ENCODE data around the gene PRXL2C. TPM values are rescaled to one million over a fixed set of nuclear protein-coding genes. Genes with fewer than 3 reads are reported as not detected.
A peak's percentile ranks its signal among the peaks of the same experiment; 100 is the strongest.

PRXL2C gene
- total RNA-seq, 1 donor from 2014 or later: 7.5 TPM

- no peak for TF ChIP-seq CTCF (conservative IDR thresholded peaks at IDR 0.05)
- no peak for DNase-seq (ENCODE audit: extremely low spot score, unreplicated experiment)
- peaks cover 27% of the 10 kb centered on the region for H3K4me1 Mint-ChIP-seq (ENCODE audit: unreplicated experiment)
- H3K9me3 Mint-ChIP-seq: no peaks in the 10 kb centered on the region
- H3K27ac Mint-ChIP-seq: no peak overlapping the region
- H3K36me3 Mint-ChIP-seq: no peaks in the 10 kb centered on the region
- H3K4me3 Mint-ChIP-seq: no peak overlapping the region
- H3K27me3 Mint-ChIP-seq: peaks cover 8% of the 10 kb centered on the region
These were observed 42.0 kb downstream of the PRXL2C start for GRCh38 chr9:96612966-96613589.

GRCh38 chr9:96612105-96612965, 42.8 kb downstream of the PRXL2C start:
- Mint-ChIP-seq H3K9me3 (no peaks in the 10 kb centered on the region), H3K27me3 (peaks cover 6% of the 10 kb centered on the region), H3K36me3 (no peaks in the 10 kb centered on the region), H3K4me3 (peak overlapping the region; percentile 29), H3K27ac (no peak overlapping the region), H3K4me1 (ENCODE audit: unreplicated experiment) (peaks cover 21% of the 10 kb centered on the region)
- TF ChIP-seq CTCF (conservative IDR thresholded peaks at IDR 0.05): no peak
- DNase-seq (ENCODE audit: extremely low spot score, unreplicated experiment): no peak

GRCh38 chr9:96611302-96611701, 43.8 kb downstream of the PRXL2C start:
- no peak overlapping the region for H3K4me3 Mint-ChIP-seq
- H3K4me1 Mint-ChIP-seq (ENCODE audit: unreplicated experiment): peaks cover 15% of the 10 kb centered on the region
- H3K36me3 Mint-ChIP-seq: no peaks in the 10 kb centered on the region
- DNase-seq (ENCODE audit: extremely low spot score, unreplicated experiment): no peak
- no peak for TF ChIP-seq CTCF (conservative IDR thresholded peaks at IDR 0.05)
- no peaks in the 10 kb centered on the region for H3K9me3 Mint-ChIP-seq
- H3K27me3 Mint-ChIP-seq: peaks cover 6% of the 10 kb centered on the region
- H3K27ac Mint-ChIP-seq: no peak overlapping the region

GRCh38 chr9:96609732-96610131, 45.4 kb downstream of the PRXL2C start:
- TF ChIP-seq CTCF (conservative IDR thresholded peaks at IDR 0.05): no peak
- H3K36me3 Mint-ChIP-seq: no peaks in the 10 kb centered on the region
- H3K4me1 Mint-ChIP-seq (ENCODE audit: unreplicated experiment): peaks cover 18% of the 10 kb centered on the region
- no peak for DNase-seq (ENCODE audit: extremely low spot score, unreplicated experiment)
- no peak overlapping the region for H3K27ac Mint-ChIP-seq
- H3K27me3 Mint-ChIP-seq: peaks cover 6% of the 10 kb centered on the region
- no peaks in the 10 kb centered on the region for H3K9me3 Mint-ChIP-seq
- H3K4me3 Mint-ChIP-seq: no peak overlapping the region

- H3K27me3 Mint-ChIP-seq: peaks cover 2% of the 10 kb centered on the region
- no peaks in the 10 kb centered on the region for H3K9me3 Mint-ChIP-seq
- peaks cover 21% of the 10 kb centered on the region for H3K4me1 Mint-ChIP-seq (ENCODE audit: unreplicated experiment)
- DNase-seq (ENCODE audit: extremely low spot score, unreplicated experiment): no peak
- H3K4me3 Mint-ChIP-seq: no peak overlapping the region
- no peaks in the 10 kb centered on the region for H3K36me3 Mint-ChIP-seq
- no peak overlapping the region for H3K27ac Mint-ChIP-seq
- no peak for TF ChIP-seq CTCF (conservative IDR thresholded peaks at IDR 0.05)
These were observed 47.1 kb downstream of the PRXL2C start for GRCh38 chr9:96607971-96608370.

All from type B pancreatic cell (in vitro differentiated cells).